IMR-90 (cell line): Measurements from ENCODE around the gene CYP2F1. TPM values are rescaled to one million over a fixed set of nuclear protein-coding genes. Genes with fewer than 3 reads are reported as not detected.

ENCODE experiments used
- ATAC-seq: fragments of 200-7000 bp; cut with Tn5 transposase; 2 replicates; pipeline ENCODE4 v1.9.1; 2020; ENCODE audit warnings: low read depth, mild to moderate bottlenecking, moderate library complexity
- BruUV-seq: library from RNA; stranded (reverse); fragments of 400-500 nt; replicated peaks from 2 replicates; lab custom pipeline; 2021; lab: Mats Ljungman, UMichigan
- CTCF ChIA-PET: fragments of 300-600 bp; formaldehyde crosslinking; extraction: SDS; loops from one replicate; lab custom pipeline; 2021; ENCODE audit warnings: antibody characterized with exemption; lab: Yijun Ruan, JAX
- POLR2A ChIA-PET: fragments of 300-600 bp; sonication (Branson Sonifier 250); formaldehyde crosslinking; loops from one replicate; lab custom pipeline; 2022; ENCODE audit warnings: antibody characterized with exemption; ENCODE audit not compliant: unreplicated experiment; lab: Charles Lee
- DNase-seq: peaks from one replicate; pipeline ENCODE4 v3.0.0; 2013
- H2AFZ ChIP-seq: replicated peaks from 2 replicates; pipeline ENCODE3; 2013; ENCODE audit warnings: low read length, mild to moderate bottlenecking; ENCODE audit not compliant: poor library complexity
- H2AK5ac ChIP-seq: 2 replicates; pipeline ENCODE4 v1.6.1; 2013; ENCODE audit warnings: low read depth, low read length, inconsistent platforms
- H2AK9ac ChIP-seq: replicated peaks from 2 replicates; pipeline ENCODE3; 2013; ENCODE audit warnings: mild to moderate bottlenecking, low read depth, low read length, moderate library complexity; ENCODE audit not compliant: poor library complexity
- H2BK120ac ChIP-seq: 2 replicates; pipeline ENCODE4 v1.6.1; 2013; ENCODE audit warnings: low read depth, low read length, inconsistent platforms
- H2BK15ac ChIP-seq: 3 replicates; pipeline ENCODE4 v1.6.1; 2013; ENCODE audit warnings: low read depth, low read length, inconsistent platforms
- H2BK20ac ChIP-seq: 2 replicates; pipeline ENCODE4 v1.6.1; 2013; ENCODE audit warnings: low read depth, mild to moderate bottlenecking, inconsistent platforms, low read length, moderate library complexity
- H2BK5ac ChIP-seq: 2 replicates; pipeline ENCODE4 v1.6.1; 2013; ENCODE audit warnings: mild to moderate bottlenecking, low read depth, low read length, inconsistent platforms; ENCODE audit not compliant: poor library complexity, severe bottlenecking
- H3K14ac ChIP-seq: replicated peaks from 2 replicates; pipeline ENCODE4 v1.6.1; 2013; ENCODE audit warnings: low read depth, low read length, inconsistent platforms
- H3K18ac ChIP-seq: 2 replicates; pipeline ENCODE4 v1.6.1; 2013; ENCODE audit warnings: low read depth, low read length, control low read depth
- H3K23ac ChIP-seq: 2 replicates; pipeline ENCODE4 v1.6.1; 2013; ENCODE audit warnings: low read depth, low read length, inconsistent platforms
- H3K27ac ChIP-seq: 2 replicates; pipeline ENCODE4 v1.5.1; 2013; ENCODE audit warnings: mild to moderate bottlenecking, control low read depth, low read length; ENCODE audit not compliant: insufficient read depth
- H3K27me3 ChIP-seq: 2 replicates; pipeline ENCODE4 v1.6.1; 2013; ENCODE audit warnings: low read length; ENCODE audit not compliant: control insufficient read depth, insufficient read depth
- H3K36me3 ChIP-seq: 2 replicates; pipeline ENCODE4 v1.6.1; 2013; ENCODE audit warnings: low read length, mixed read lengths; ENCODE audit not compliant: control insufficient read depth, insufficient read depth
- H3K4ac ChIP-seq: 2 replicates; pipeline ENCODE4 v1.6.1; 2013; ENCODE audit warnings: low read depth, low read length, inconsistent platforms
- H3K4me1 ChIP-seq: 2 replicates; pipeline ENCODE4 v1.6.1; 2013; ENCODE audit warnings: low read length, mixed read lengths; ENCODE audit not compliant: control insufficient read depth, insufficient read depth
- H3K4me2 ChIP-seq: 2 replicates; pipeline ENCODE4 v1.6.1; 2013; ENCODE audit warnings: low read depth, mild to moderate bottlenecking, control low read depth, low read length, moderate library complexity
- H3K4me3 ChIP-seq: 2 replicates; pipeline ENCODE4 v1.5.1; 2013; ENCODE audit warnings: low read depth, mild to moderate bottlenecking, control low read depth, low read length, moderate library complexity; ENCODE audit not compliant: insufficient read depth
- H3K56ac ChIP-seq: 2 replicates; pipeline ENCODE4 v1.6.1; 2013; ENCODE audit warnings: low read length, inconsistent platforms; ENCODE audit not compliant: insufficient read depth; ENCODE audit errors: extremely low read depth
- H3K79me1 ChIP-seq, 2 experiments: 2 replicates each; pipeline ENCODE4 v1.6.1; 2013; ENCODE audit warnings: low read length in 2 of 2, inconsistent platforms in 1 of 2, low read depth in 1 of 2
- H3K9ac ChIP-seq: 2 replicates; pipeline ENCODE4 v1.6.1; 2013; ENCODE audit warnings: low read depth, low read length, control low read depth
- H3K9me1 ChIP-seq: 2 replicates; pipeline ENCODE4 v1.6.1; 2013; ENCODE audit warnings: low read length, inconsistent platforms; ENCODE audit not compliant: insufficient read depth
- H3K9me3 ChIP-seq: 2 replicates; pipeline ENCODE4 v1.6.1; 2013; ENCODE audit warnings: low read length; ENCODE audit not compliant: control insufficient read depth, insufficient read depth
- H4K20me1 ChIP-seq: 2 replicates; pipeline ENCODE4 v1.6.1; 2013; ENCODE audit warnings: low read length, inconsistent platforms; ENCODE audit not compliant: insufficient read depth
- H4K5ac ChIP-seq: 2 replicates; pipeline ENCODE4 v1.6.1; 2013; ENCODE audit warnings: mild to moderate bottlenecking, low read depth, low read length, control low read depth
- H4K8ac ChIP-seq, 2 experiments: 2 replicates each; pipeline ENCODE4 v1.6.1; 2013; ENCODE audit warnings: low read depth in 2 of 2, low read length in 2 of 2, control low read depth in 1 of 2, inconsistent platforms in 1 of 2
- H4K91ac ChIP-seq: 2 replicates; pipeline ENCODE4 v1.6.1; 2013; ENCODE audit warnings: low read depth, low read length, inconsistent platforms; ENCODE audit not compliant: insufficient read depth
- BHLHE40 ChIP-seq: fragments of 150-350 bp; IDR thresholded peaks from 2 replicates; pipeline ENCODE4 v1.6.1; 2016; ENCODE audit warnings: mild to moderate bottlenecking, low read depth, low read length
- CEBPB ChIP-seq: IDR thresholded peaks from 2 replicates; pipeline ENCODE4 v1.6.1; 2012; ENCODE audit warnings: low read depth, low read length, improper control_type of control experiment
- CHD1 ChIP-seq: IDR thresholded peaks from 2 replicates; pipeline ENCODE4 v1.6.1; 2012; ENCODE audit warnings: low read depth, low read length, improper control_type of control experiment
- FOS ChIP-seq: fragments of 150-350 bp; IDR thresholded peaks from 2 replicates; pipeline ENCODE4 v1.6.1; 2016; ENCODE audit warnings: low read depth, low read length
- MAFK ChIP-seq: IDR thresholded peaks from 2 replicates; pipeline ENCODE4 v1.6.1; 2012; ENCODE audit warnings: low read depth, low read length, improper control_type of control experiment
- MAZ ChIP-seq: IDR thresholded peaks from 2 replicates; pipeline ENCODE4 v1.6.1; 2012; ENCODE audit warnings: low read depth, mild to moderate bottlenecking, low read length, improper control_type of control experiment, moderate library complexity, borderline replicate concordance
- MXI1 ChIP-seq: IDR thresholded peaks from 2 replicates; pipeline ENCODE4 v1.6.1; 2012; ENCODE audit warnings: low read depth, mild to moderate bottlenecking, low read length, moderate library complexity, borderline replicate concordance
- NFE2L2 ChIP-seq: fragments of 150-350 bp; IDR thresholded peaks from 2 replicates; pipeline ENCODE4 v1.6.1; 2016; ENCODE audit warnings: low read depth, mild to moderate bottlenecking, low read length
- POLR2A ChIP-seq: IDR thresholded peaks from 2 replicates; pipeline ENCODE4 v1.6.1; 2012; ENCODE audit warnings: mild to moderate bottlenecking, low read depth, low read length
- RAD21 ChIP-seq: IDR thresholded peaks from 2 replicates; pipeline ENCODE4 v1.6.1; 2012; ENCODE audit warnings: low read length, improper control_type of control experiment
- RCOR1 ChIP-seq: IDR thresholded peaks from 2 replicates; pipeline ENCODE4 v1.6.1; 2012; ENCODE audit warnings: mild to moderate bottlenecking, low read length, improper control_type of control experiment; ENCODE audit not compliant: insufficient replicate concordance
- RFX5 ChIP-seq: IDR thresholded peaks from 2 replicates; pipeline ENCODE4 v1.8.0; 2012; ENCODE audit warnings: low read depth, mild to moderate bottlenecking, low read length, moderate library complexity
- SMC3 ChIP-seq: fragments of 150-350 bp; IDR thresholded peaks from 2 replicates; pipeline ENCODE4 v1.6.1; 2016; ENCODE audit warnings: low read depth, mild to moderate bottlenecking, antibody characterized with exemption, low read length, moderate library complexity
- USF2 ChIP-seq: fragments of 150-350 bp; IDR thresholded peaks from 2 replicates; pipeline ENCODE4 v1.6.1; 2017; ENCODE audit warnings: mild to moderate bottlenecking, antibody characterized with exemption, low read length, low read depth
- WGBS, 2 experiments: methylation state at CpG; one replicate each; pipeline versions ENCODE4 v1.1.5 to v1.1.7; 2013; ENCODE audit warnings: missing lambda C conversion rate in 2 of 2; ENCODE audit not compliant: insufficient read length in 1 of 2; ENCODE audit errors: extremely low coverage in 2 of 2; 5-methylcytosine and 5-hydroxymethylcytosine counted together
- dilution Hi-C: fragments of 300-500 bp; cut with HindIII; formaldehyde crosslinking; loops from one replicate; pipeline ENCODE4 v1.14.3; 2018; ENCODE audit warnings: low sequenced_read_pairs; ENCODE audit not compliant: unreplicated experiment
- in situ Hi-C: fragments of 300-500 bp; cut with MboI; formaldehyde crosslinking; loops from 3 replicates; pipeline ENCODE4 v1.14.3; 2019; ENCODE audit warnings: low sequenced_read_pairs, inconsistent platforms, mixed read lengths
- intact Hi-C: fragments of 100-400 bp; cut with micrococcal nuclease; formaldehyde crosslinking; loops from 2 replicates; pipeline ENCODE4 v1.10.0; 2022
- polyA plus RNA-seq, 3 experiments: library from polyadenylated mRNA; depleted of rRNA; stranded (reverse); fragments of >200 nt; gene quantifications; 2 replicates each; pipeline ENCODE4 v1.2.3, GENCODE V29; 2012; ENCODE audit warnings: low replicate concordance in 1 of 3
- total RNA-seq: library from RNA; depleted of rRNA; stranded (reverse); fragments of >200 nt; gene quantifications from 2 replicates; pipeline ENCODE4 v1.2.3, GENCODE V29; 2012
- TF ChIP-seq, protein P1 (sequence below): conservative IDR thresholded peaks from 2 replicates; pipeline ENCODE4 v1.5.1; 2012; ENCODE audit warnings: mild to moderate bottlenecking, low read depth, low read length, improper control_type of control experiment
- TF ChIP-seq, protein P2 (sequence below): fragments of 150-350 bp; IDR thresholded peaks from 2 replicates; pipeline ENCODE4 v1.6.1; 2016; ENCODE audit warnings: low read depth, mild to moderate bottlenecking, low read length, moderate library complexity, borderline replicate concordance

The CYP2F1 gene
- total and polyA plus RNA-seq, 2 of the 4 experiments (the other 2 are of a cell fraction) = not detected

DNA sequence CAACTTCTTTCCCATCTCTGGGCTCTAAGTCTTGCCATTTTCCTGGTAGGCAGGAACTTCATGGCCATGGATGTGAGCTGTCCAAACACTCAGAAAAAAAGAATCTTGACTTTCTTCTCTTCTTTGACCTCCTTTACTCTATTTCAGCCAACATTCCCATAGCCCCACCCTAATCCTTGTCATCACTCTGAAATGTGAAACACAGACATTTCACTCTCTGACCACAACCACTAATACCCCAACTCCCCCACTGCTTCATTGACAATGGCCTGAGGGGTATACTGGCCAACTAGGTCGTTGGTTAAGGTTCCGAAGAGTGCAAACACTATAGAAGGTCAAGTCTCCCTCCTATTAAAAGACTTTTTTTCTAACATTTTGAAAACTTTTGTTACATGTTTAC, 30.7 kb upstream of the CYP2F1 start:
- intact Hi-C loops (no loop called here), in situ Hi-C loops (no loop called here), dilution Hi-C loops (no loop called here)
- Histone ChIP-seq H4K8ac (no peak overlapping the region), H4K91ac (no peak overlapping the region), H3K9me3 (no peaks in the 10 kb centered on the region), H3K4ac (no peak overlapping the region), H3K27ac (no peak overlapping the region), H3K4me2 (no peak overlapping the region), H2AFZ (no peak overlapping the region), H3K14ac (no peak overlapping the region), H3K27me3 (no peaks in the 10 kb centered on the region; the same call in none of the 2 replicates), H3K36me3 (no peaks in the 10 kb centered on the region), H3K9ac (no peak overlapping the region), H2AK5ac (no peak overlapping the region), H2BK120ac (no peak overlapping the region), H2BK5ac (no peak overlapping the region), H3K9me1 (no peaks in the 10 kb centered on the region), H4K5ac (no peak overlapping the region), H3K4me1 (no peaks in the 10 kb centered on the region), H2BK20ac (no peak overlapping the region), H2AK9ac (no peak overlapping the region), H2BK15ac (no peak overlapping the region), H3K23ac (no peak overlapping the region), H3K4me3 (no peak overlapping the region), H3K79me1 (no peaks in the 10 kb centered on the region), H4K20me1 (no peaks in the 10 kb centered on the region), H3K18ac (no peak overlapping the region), H3K56ac (no peak overlapping the region)
- ATAC-seq = no peak
- DNase-seq = no peak
- ChIA-PET CTCF (no interaction called here), POLR2A (no interaction called here)
- BruUV-seq = no TSS peak
- TF ChIP-seq MAZ (no peak), SMC3 (no peak), BHLHE40 (no peak), CHD1 (no peak), CEBPB (no peak), POLR2A (no peak), MAFK (no peak), RFX5 (no peak), NFE2L2 (no peak), RCOR1 (no peak), RAD21 (no peak), MXI1 (no peak), USF2 (no peak), FOS (no peak)
- TF ChIP-seq, protein P1, sequence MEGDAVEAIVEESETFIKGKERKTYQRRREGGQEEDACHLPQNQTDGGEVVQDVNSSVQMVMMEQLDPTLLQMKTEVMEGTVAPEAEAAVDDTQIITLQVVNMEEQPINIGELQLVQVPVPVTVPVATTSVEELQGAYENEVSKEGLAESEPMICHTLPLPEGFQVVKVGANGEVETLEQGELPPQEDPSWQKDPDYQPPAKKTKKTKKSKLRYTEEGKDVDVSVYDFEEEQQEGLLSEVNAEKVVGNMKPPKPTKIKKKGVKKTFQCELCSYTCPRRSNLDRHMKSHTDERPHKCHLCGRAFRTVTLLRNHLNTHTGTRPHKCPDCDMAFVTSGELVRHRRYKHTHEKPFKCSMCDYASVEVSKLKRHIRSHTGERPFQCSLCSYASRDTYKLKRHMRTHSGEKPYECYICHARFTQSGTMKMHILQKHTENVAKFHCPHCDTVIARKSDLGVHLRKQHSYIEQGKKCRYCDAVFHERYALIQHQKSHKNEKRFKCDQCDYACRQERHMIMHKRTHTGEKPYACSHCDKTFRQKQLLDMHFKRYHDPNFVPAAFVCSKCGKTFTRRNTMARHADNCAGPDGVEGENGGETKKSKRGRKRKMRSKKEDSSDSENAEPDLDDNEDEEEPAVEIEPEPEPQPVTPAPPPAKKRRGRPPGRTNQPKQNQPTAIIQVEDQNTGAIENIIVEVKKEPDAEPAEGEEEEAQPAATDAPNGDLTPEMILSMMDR = no peak
- TF ChIP-seq, protein P2, sequence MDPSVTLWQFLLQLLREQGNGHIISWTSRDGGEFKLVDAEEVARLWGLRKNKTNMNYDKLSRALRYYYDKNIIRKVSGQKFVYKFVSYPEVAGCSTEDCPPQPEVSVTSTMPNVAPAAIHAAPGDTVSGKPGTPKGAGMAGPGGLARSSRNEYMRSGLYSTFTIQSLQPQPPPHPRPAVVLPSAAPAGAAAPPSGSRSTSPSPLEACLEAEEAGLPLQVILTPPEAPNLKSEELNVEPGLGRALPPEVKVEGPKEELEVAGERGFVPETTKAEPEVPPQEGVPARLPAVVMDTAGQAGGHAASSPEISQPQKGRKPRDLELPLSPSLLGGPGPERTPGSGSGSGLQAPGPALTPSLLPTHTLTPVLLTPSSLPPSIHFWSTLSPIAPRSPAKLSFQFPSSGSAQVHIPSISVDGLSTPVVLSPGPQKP = no peak
- no CpG with 5 or more reads among the region's 2 CpGs for WGBS, 2 experiments
